Colonic mucosa (tissue), 4 donors: ENCODE results near the gene RASGRF1. TPM values are rescaled to one million over a fixed set of nuclear protein-coding genes. Genes with fewer than 3 reads are reported as not detected.

ENCODE experiments used
- DNase-seq: peaks from one replicate; pipeline ENCODE4 v3.0.0-alpha.2; 2020
- H3K27ac ChIP-seq: fragments of 200-600 bp; one replicate; pipeline ENCODE4 v1.8.0; 2021
- H3K27me3 ChIP-seq: fragments of 200-600 bp; one replicate; pipeline ENCODE4 v1.8.0; 2021
- H3K36me3 ChIP-seq: fragments of 200-600 bp; one replicate; pipeline ENCODE4 v1.8.0; 2021
- H3K4me1 ChIP-seq: fragments of 200-600 bp; one replicate; pipeline ENCODE4 v1.8.0; 2021; ENCODE audit warnings: mild to moderate bottlenecking
- H3K4me3 ChIP-seq: fragments of 200-600 bp; one replicate; pipeline ENCODE4 v1.8.0; 2021
- H3K9ac ChIP-seq, 2 donors: one replicate each; pipeline ENCODE4 v1.7.0; 2013; ENCODE audit warnings: control low read depth in 2 of 2, low read depth in 2 of 2, low read length in 2 of 2
- H3K9me3 ChIP-seq: fragments of 200-600 bp; one replicate; pipeline ENCODE4 v1.8.0; 2021
- CTCF ChIP-seq: fragments of 200-600 bp; IDR thresholded peaks from one replicate; pipeline ENCODE4 v1.8.0; 2022; ENCODE audit warnings: antibody characterized with exemption, mild to moderate bottlenecking
- intact Hi-C: fragments of 100-400 bp; cut with DNase I; formaldehyde crosslinking; loops from one replicate; pipeline ENCODE4 v1.14.1; 2022
- total RNA-seq, 2 donors: library from RNA; stranded (reverse); fragmentation: NEBNext Ultra II Directional in 1 of 2; extraction: Animal tissue kit (Norgen Biotek cat#: 25700) in 1 of 2; gene quantifications; one replicate each; pipeline ENCODE4 v1.2.1, GENCODE V29; 2021
- donor health status: healthy.
- donor health status: DM: no; HTN: no; CAD: no.
- donor health status: DM: no; HTN: no; CAD: no.

The RASGRF1 gene, protein sequence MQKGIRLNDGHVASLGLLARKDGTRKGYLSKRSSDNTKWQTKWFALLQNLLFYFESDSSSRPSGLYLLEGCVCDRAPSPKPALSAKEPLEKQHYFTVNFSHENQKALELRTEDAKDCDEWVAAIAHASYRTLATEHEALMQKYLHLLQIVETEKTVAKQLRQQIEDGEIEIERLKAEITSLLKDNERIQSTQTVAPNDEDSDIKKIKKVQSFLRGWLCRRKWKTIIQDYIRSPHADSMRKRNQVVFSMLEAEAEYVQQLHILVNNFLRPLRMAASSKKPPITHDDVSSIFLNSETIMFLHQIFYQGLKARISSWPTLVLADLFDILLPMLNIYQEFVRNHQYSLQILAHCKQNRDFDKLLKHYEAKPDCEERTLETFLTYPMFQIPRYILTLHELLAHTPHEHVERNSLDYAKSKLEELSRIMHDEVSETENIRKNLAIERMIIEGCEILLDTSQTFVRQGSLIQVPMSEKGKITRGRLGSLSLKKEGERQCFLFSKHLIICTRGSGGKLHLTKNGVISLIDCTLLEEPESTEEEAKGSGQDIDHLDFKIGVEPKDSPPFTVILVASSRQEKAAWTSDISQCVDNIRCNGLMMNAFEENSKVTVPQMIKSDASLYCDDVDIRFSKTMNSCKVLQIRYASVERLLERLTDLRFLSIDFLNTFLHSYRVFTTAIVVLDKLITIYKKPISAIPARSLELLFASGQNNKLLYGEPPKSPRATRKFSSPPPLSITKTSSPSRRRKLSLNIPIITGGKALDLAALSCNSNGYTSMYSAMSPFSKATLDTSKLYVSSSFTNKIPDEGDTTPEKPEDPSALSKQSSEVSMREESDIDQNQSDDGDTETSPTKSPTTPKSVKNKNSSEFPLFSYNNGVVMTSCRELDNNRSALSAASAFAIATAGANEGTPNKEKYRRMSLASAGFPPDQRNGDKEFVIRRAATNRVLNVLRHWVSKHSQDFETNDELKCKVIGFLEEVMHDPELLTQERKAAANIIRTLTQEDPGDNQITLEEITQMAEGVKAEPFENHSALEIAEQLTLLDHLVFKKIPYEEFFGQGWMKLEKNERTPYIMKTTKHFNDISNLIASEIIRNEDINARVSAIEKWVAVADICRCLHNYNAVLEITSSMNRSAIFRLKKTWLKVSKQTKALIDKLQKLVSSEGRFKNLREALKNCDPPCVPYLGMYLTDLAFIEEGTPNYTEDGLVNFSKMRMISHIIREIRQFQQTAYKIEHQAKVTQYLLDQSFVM (N-terminal part only)
- under 1 TPM; 0.15 to 0.56 TPM for total RNA-seq

DNA sequence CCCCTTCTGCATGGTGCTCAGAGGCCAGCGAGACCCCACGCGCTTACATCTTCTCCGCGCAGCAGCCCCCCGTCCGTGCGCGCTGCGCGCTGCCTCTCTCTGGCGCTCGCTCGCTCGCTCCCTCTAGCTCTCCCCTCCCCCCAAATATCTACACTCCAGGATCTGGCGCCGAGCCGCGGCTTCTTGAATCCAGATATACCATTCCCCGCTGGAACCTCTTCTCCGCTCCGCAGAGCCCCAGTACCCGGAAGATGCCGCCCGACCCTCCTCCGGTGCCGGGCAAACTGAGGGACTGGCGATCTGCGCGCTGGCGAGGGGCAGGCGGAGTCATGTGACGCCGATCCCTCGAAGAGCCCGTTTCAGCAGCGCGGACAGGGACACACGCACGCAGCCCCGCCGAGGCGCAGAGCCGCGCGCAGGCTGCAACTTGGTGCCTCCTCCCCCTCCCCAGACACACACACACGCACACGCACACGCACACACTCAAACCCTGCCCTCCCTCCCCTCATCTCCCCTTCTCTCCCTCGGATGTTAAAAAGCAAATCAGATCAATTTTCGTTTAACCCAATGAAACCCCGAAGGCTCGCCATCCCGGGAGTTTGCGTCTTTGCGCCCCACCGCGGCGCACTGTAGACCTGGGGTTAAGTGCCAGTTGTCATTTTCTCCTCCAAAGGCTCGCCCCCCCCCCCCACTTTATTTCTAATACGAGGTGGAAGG lies at the start of gene RASGRF1:
Gene RASGRF1 (minus strand): TSS at position 294 of the 717 bp plus-strand sequence. CDS start 282 bp downstream, at position 12.
- H3K27me3 ChIP-seq, result peaks cover 31% of the 10 kb centered on the region
- peak; percentile 16 for DNase-seq

DNA sequence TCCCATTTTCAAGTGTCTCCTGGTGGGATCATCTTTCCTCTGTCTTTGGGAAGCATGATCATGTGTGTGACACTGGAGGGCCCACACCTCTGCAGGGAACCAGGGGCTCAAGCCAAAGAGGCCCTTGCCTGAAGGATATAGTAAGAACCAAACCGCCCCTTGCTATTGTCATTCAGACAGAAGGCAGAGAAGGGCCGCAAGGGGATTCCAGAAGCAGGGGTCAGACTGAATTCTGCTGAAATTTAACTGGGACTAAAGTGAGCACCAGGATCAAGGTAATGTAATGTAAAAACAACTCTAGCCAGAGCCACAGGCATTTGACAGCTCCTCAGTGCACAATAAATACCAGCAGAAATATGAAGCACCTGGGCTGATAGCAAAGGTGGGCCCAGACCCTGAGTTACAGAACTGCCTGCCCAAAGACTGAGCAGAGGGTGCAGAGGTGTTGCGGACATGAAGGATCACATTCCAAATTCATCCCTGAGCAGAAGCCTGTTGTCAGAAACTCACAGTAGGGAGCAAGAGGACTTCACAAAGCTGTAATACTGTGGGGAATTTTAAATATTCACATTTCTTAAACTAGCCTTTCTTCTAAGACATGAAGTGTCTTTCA lies 46.0 kb upstream of the RASGRF1 start:
- no peak for DNase-seq
- Histone ChIP-seq H3K4me1 (no peaks in the 10 kb centered on the region), H3K9me3 (no peaks in the 10 kb centered on the region), H3K27me3 (no peaks in the 10 kb centered on the region), H3K9ac (no peak overlapping the region), H3K27ac (no peak overlapping the region), H3K36me3 (no peaks in the 10 kb centered on the region), H3K4me3 (no peak overlapping the region)
- intact Hi-C loops, result no loop called here
- no peak for TF ChIP-seq CTCF

More for the DNA sequence above, at the start of gene RASGRF1:
- Histone ChIP-seq H3K4me3 (no peak within 1 kb of the TSS), H3K9ac (no peak within 1 kb of the TSS), H3K36me3 (no peaks in the 10 kb centered on the region), H3K9me3 (no peaks in the 10 kb centered on the region), H3K27ac (no peak within 1 kb of the TSS), H3K4me1 (no peaks in the 10 kb centered on the region)
- intact Hi-C loops, result no loop called here
- no peak for TF ChIP-seq CTCF

DNA sequence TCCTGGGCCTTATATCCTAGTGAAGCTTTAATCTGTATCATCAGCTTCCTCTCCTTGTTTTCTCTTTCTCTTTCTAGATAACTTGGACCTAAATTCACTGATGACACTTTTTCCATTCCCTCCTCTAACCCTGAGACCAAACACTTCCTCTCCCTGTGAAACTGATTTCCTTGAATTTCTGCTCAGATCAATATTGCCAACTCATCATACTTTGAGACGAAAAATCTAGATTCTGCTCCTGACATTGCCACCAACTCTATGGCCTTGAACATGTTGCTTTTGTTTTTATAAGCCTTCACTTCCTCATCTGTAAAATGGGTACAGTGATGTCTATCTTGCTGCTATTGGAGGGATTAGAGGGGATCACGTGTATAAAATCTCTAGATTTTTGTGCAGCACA lies 42.7 kb upstream of the RASGRF1 start:
- no peak overlapping the region for H3K9ac ChIP-seq
- no peak for DNase-seq
- TF ChIP-seq CTCF, result no peak
- no peak overlapping the region for H3K27ac ChIP-seq
- H3K4me1 ChIP-seq, result no peaks in the 10 kb centered on the region
- no peaks in the 10 kb centered on the region for H3K27me3 ChIP-seq
- H3K9me3 ChIP-seq, result no peaks in the 10 kb centered on the region
- H3K4me3 ChIP-seq, result no peak overlapping the region
- no peaks in the 10 kb centered on the region for H3K36me3 ChIP-seq
- intact Hi-C loops, result no loop called here

DNA sequence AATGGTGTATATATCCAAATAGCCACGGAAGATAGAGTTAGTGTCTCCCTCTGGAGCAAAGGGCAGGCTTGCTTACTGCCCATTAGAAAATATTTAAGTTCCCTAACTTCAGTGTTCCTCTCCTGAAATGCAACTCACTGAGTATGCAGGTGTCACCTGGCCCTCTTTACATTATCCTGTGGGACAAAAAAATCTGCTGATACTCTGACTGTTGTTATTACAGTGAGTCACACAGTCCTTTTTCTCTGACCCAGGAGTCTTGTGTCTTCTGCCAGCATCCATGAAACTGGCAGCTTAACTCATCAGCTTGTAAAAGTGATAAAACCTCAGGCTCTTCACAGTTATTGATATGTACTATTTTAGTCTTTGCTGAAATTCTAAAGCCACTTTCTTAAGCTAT lies 42.2 kb upstream of the RASGRF1 start:
- intact Hi-C loops, result no loop called here
- H3K9ac ChIP-seq, result no peak overlapping the region
- H3K36me3 ChIP-seq, result no peaks in the 10 kb centered on the region
- no peak for TF ChIP-seq CTCF
- no peak overlapping the region for H3K4me3 ChIP-seq
- H3K27ac ChIP-seq, result no peak overlapping the region
- H3K27me3 ChIP-seq, result no peaks in the 10 kb centered on the region
- no peaks in the 10 kb centered on the region for H3K4me1 ChIP-seq
- H3K9me3 ChIP-seq, result no peaks in the 10 kb centered on the region
- no peak for DNase-seq
